DLD1 (cell line): ENCODE results near the gene SEMA6A.

Source experiments
- in situ Hi-C: cut with HindIII; loops from 2 replicates; pipeline ENCODE4 v1.10.0; 2017; ENCODE audit warnings: low sequenced_read_pairs

SEMA6A gene

DNA sequence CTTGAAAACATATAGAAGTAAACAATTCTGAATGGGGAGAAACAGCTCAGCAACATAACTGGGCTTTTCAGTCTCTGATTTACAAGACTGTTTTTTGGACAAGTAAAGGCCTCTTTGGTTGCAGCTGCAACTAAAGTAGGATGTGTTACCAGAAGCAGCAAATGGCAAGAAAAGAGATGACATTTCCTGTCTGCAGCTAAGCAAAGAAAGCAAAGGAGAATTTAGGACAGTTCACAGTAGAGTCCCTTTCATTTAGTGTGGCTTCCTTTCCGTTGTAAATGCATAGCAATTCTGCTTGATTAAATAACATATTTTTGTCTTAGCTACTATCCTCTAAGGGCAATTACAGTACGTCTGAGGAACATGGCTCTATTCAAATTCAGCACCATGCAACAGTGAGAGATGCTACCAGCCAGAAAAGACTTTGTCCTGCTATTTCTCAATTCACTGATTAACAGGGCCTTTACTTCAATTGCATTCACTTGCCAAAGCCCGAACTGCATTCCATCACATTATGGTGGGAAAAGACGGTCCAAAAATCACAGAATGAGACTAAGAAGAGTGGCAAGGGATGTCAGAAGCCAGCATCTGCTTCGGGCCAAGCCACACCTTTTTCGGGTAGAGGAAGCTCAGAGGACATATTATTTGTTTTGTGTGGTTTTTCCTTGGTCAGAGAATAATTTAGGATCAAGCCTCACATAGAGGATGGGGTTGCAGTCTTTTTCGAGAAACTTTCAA lies 107.7 kb downstream of the SEMA6A start:
- in situ Hi-C loops, result no loop called here

- in situ Hi-C loops, result no loop called here
Observed at GRCh38 chr5:116465411-116465810, 109.2 kb downstream of the SEMA6A start.

DNA sequence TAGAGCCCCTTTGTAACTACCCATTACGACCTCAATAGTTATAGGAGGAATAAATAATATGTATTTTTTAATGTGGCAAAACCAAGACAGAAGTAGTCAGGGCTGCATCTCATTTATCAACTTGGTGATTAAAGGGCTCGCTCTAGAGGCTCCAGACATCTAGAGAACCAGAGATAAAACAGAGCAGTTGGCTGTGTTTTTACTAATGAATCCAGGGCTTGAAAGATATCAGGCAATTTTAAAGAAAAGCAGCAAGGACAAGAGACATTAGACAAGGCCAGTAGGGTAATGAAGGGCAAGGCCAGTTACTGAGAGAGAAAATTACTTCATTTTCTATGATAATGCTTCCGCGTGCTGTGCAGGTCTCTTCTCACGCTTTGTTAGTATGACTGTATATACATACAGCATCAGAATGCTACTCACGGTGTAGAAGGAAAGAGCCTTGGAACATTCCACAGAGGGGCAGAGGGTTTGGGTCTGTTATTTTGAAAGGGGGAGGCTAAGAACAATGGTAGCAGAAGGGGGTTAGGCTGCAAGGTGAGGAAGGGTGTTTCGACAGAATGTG lies 110.4 kb downstream of the SEMA6A start:
- in situ Hi-C loops, result no loop called here

GRCh38 chr5:116462500-116462899 lies 112.1 kb downstream of the SEMA6A start:
- in situ Hi-C loops, result no loop called here

DNA sequence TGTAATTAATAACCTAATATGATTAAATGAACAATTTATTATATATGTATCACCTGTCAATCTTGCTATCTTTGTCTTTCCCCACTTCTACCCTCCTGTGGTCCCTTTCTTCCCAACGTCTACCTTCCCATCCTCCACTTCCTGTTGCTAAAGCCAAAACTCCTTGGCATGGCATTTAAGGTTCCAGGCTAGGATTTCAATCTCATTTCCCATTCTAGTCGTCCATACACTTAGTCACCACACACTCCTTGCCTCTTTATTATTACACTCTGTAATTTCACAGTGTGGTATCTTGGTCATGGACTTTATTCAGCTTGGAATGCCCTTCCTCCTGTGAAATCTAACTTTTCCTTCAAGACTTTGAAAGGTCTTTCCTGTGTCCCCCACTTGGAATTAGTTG lies 115.3 kb downstream of the SEMA6A start:
- in situ Hi-C loops, result no loop called here

- in situ Hi-C loops, result no loop called here
Observed at GRCh38 chr5:116457062-116457461, 117.6 kb downstream of the SEMA6A start.

- in situ Hi-C loops, result no loop called here
Observed at GRCh38 chr5:116456036-116456435, 118.6 kb downstream of the SEMA6A start.

GRCh38 chr5:116455061-116455460 lies 119.6 kb downstream of the SEMA6A start:
- in situ Hi-C loops, result no loop called here

DNA sequence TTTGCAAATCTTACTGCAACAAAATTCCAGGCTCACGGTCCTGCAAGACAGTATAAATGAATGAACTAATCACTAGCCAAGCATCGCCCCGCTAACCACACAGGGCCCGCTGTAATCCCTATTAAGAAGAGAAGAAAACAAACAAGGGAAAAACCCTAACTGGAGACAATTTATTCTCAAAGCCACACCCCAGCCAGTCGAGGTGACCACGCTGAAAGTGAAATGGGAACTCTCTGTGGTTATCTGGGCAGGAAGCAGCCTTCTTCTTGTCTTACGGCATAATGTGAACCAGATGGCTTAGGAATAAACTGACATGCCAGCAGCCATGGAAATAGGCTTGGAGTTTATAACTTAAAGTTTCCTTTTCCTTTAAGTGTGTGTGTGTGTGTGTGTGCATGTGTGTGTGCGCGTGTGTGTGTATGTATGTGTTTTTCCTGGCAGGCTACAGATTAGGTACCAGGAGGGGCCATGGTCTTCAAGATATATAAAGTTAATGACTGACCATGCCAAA lies 120.2 kb downstream of the SEMA6A start:
- in situ Hi-C loops, result no loop called here

GRCh38 chr5:116453988-116454411 lies 120.6 kb downstream of the SEMA6A start:
- in situ Hi-C loops, result no loop called here

- in situ Hi-C loops, result no loop called here
Observed at GRCh38 chr5:116452774-116453368, 121.8 kb downstream of the SEMA6A start.

DNA sequence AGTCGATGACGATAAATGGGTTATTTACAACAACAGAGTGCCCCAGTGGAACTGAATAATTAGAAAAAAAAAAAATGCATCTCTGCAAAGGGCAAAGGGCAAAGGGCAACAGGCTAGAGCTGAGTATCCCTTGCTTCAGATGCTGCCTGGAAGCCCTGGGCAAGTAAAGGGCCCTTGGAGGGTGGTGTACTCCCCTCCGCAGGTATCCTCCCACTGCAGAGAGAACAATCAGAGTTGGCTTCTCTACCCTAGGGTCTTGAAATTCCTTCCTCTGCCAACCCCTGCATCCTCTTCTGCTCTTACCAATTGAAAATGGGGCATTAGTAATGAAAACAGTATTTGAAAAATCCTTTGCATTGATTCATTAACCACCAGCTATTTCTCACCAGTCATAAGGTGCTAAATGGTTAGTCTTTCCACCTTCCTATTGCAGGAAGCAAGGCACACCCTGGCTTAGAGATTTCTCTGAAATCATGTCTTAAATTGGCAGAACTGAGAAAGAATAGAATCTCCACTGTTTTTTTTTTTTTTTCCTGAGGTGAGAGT lies 122.6 kb downstream of the SEMA6A start:
- in situ Hi-C loops, result no loop called here

DNA sequence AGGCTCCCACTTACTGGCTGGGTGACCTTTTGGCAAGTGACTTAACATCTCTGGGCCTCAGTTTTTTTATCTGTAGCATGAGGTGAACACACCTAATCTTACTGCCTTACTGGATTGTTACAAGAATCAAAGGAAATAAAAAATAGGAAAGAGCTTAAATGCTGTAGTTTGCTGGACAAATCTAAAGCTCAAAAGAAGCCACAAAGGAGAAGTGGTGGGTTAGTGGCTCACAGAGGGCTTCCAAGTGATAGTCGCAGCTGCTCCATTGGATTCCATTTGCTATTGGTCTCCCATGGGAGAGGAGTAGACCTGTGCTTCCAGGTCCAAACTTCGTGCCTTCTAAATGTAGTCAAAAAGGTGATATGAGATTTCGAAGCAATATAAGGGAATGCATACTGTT lies 123.6 kb downstream of the SEMA6A start:
- in situ Hi-C loops, result no loop called here

GRCh38 chr5:116449458-116449857 lies 125.2 kb downstream of the SEMA6A start:
- in situ Hi-C loops, result no loop called here

- in situ Hi-C loops, result no loop called here
Observed at GRCh38 chr5:116448870-116449427, 125.7 kb downstream of the SEMA6A start.

DNA sequence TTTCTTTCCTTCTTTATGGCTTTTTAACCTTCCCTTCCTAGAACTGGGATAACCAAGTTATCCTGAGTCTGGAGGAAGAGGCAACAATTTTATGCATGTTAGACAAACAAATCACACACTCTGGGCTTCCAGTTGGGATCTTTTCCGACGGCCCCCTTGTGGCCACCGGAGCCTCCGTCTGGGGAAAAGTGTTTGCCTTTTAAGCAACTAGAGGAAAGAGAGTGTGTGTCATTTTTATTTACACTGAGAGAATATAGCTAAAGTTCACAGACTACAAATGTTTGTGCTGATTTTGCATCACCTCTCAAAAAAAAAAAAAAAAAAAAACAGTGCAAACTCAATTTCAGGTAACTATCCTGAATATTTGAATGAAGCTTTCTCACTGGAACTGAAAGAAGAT lies 126.2 kb downstream of the SEMA6A start:
- in situ Hi-C loops, result no loop called here

GRCh38 chr5:116446356-116447005 lies 128.1 kb downstream of the SEMA6A start:
- in situ Hi-C loops, result no loop called here

DNA sequence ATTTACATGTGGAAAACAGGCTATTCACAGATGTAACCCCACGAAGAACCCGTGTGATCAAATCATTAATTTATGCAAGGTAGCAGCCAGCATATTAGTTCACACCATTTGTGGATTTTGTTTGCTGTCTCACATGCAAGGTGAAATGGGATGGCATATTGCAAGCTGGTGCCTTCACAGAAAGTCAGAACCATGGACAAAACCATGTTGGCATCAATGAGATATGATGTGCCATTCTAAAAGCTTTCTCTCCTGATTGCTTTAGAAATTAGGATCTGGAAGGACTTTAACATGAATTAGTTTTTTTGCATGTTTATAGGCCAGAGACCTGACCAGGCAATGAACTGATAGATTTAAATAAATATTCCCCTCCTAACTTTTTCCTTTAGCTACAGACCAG lies 129.3 kb downstream of the SEMA6A start:
- in situ Hi-C loops, result no loop called here

- in situ Hi-C loops, result no loop called here
Observed at GRCh38 chr5:116444373-116445295, 130.0 kb downstream of the SEMA6A start.
